ENCODE results near the gene ITGB1BP1. TPM values are rescaled to one million over a fixed set of nuclear protein-coding genes. Genes with fewer than 3 reads are reported as not detected.

The ITGB1BP1 gene
- total RNA-seq, 5 donors from 2014 or later (not counting 1 experiment from before 2014, with no cell fraction given) = 46.5 to 76.7 (median 69.0) TPM

GRCh38 chr2:9375857-9376428 is 47.4 kb downstream of the ITGB1BP1 start:
- Histone ChIP-seq H3K4me1 (ENCODE audit: control insufficient read depth in 1 of 2, extremely low read depth in 1 of 2, insufficient read depth in 2 of 2, low read length in 2 of 2) (no peaks in the 10 kb centered on the region), H3K4me3 (ENCODE audit: control insufficient read depth in 1 of 2, extremely low read depth in 1 of 2, low read length in 1 of 2) (no peak overlapping the region), H3K9me3 (no peaks in the 10 kb centered on the region), H3K36me3 (ENCODE audit: control insufficient read depth in 2 of 2, extremely low read depth in 1 of 2, insufficient read depth in 1 of 2, low read length in 1 of 2) (no peaks in the 10 kb centered on the region), H3K27me3 (replicated peaks in 1 of 2; ENCODE audit: control insufficient read depth in 2 of 2, extremely low read depth in 1 of 2, insufficient read depth in 2 of 2, low read length in 1 of 2) (peaks cover 0 to 22% of the 10 kb centered on the region in 2 experiments), H3K27ac (ENCODE audit: low read length) (no peak overlapping the region)
- Mint-ChIP-seq H3K4me1 (no peaks in the 10 kb centered on the region), H3K27me3 (peaks cover 16 to 19% of the 10 kb centered on the region in 2 donors), H3K4me3 (no peak overlapping the region), H3K9me3 (no peaks in the 10 kb centered on the region), H3K27ac (no peak overlapping the region), H3K36me3 (no peaks in the 10 kb centered on the region)
- CTCF ChIA-PET = no interaction called here
- ATAC-seq (replicated peaks in 1 of 4) = no peak
- WGBS (ENCODE audit: insufficient coverage) = 75% methylated on average over 2 of the region's 4 CpGs
- no peak for DNase-seq
- POLR2A ChIA-PET = no interaction called here

- ChIA-PET CTCF (no interaction called here), POLR2A (no interaction called here)
- no peak overlapping the region for H3K4me3 Mint-ChIP-seq
- H3K36me3 Mint-ChIP-seq = no peaks in the 10 kb centered on the region
- WGBS (ENCODE audit: insufficient coverage) = 83% methylated on average over 18 of the region's 18 CpGs
- H3K27ac Mint-ChIP-seq = no peak overlapping the region
- H3K9me3 ChIP-seq = no peaks in the 10 kb centered on the region
- no peak overlapping the region for H3K27ac ChIP-seq (ENCODE audit: low read length)
- ATAC-seq (replicated peaks in 1 of 4) = no peak
- peaks cover 0 to 31% of the 10 kb centered on the region in 2 experiments for H3K27me3 ChIP-seq (replicated peaks in 1 of 2; ENCODE audit: control insufficient read depth in 2 of 2, extremely low read depth in 1 of 2, insufficient read depth in 2 of 2, low read length in 1 of 2)
- no peak overlapping the region for H3K4me3 ChIP-seq (ENCODE audit: control insufficient read depth in 1 of 2, extremely low read depth in 1 of 2, low read length in 1 of 2)
- no peaks in the 10 kb centered on the region for H3K4me1 ChIP-seq (ENCODE audit: control insufficient read depth in 1 of 2, extremely low read depth in 1 of 2, insufficient read depth in 2 of 2, low read length in 2 of 2)
- H3K27me3 Mint-ChIP-seq = peaks cover 16 to 36% of the 10 kb centered on the region in 2 donors
- H3K4me1 Mint-ChIP-seq = no peaks in the 10 kb centered on the region
- H3K9me3 Mint-ChIP-seq = no peaks in the 10 kb centered on the region
- no peak for DNase-seq
- H3K36me3 ChIP-seq (ENCODE audit: control insufficient read depth in 2 of 2, extremely low read depth in 1 of 2, insufficient read depth in 1 of 2, low read length in 1 of 2) = no peaks in the 10 kb centered on the region
Measured at GRCh38 chr2:9374071-9374730, 49.1 kb downstream of the ITGB1BP1 start.

GRCh38 chr2:9373476-9373875 is 49.9 kb downstream of the ITGB1BP1 start:
- 90% methylated on average over 6 of the region's 6 CpGs for WGBS (ENCODE audit: insufficient coverage)
- Histone ChIP-seq H3K9me3 (no peaks in the 10 kb centered on the region), H3K4me3 (ENCODE audit: control insufficient read depth in 1 of 2, extremely low read depth in 1 of 2, low read length in 1 of 2) (no peak overlapping the region), H3K36me3 (ENCODE audit: control insufficient read depth in 2 of 2, extremely low read depth in 1 of 2, insufficient read depth in 1 of 2, low read length in 1 of 2) (no peaks in the 10 kb centered on the region), H3K27me3 (replicated peaks in 1 of 2; ENCODE audit: control insufficient read depth in 2 of 2, extremely low read depth in 1 of 2, insufficient read depth in 2 of 2, low read length in 1 of 2) (peaks cover 0 to 33% of the 10 kb centered on the region in 2 experiments), H3K27ac (ENCODE audit: low read length) (no peak overlapping the region), H3K4me1 (ENCODE audit: control insufficient read depth in 1 of 2, extremely low read depth in 1 of 2, insufficient read depth in 2 of 2, low read length in 2 of 2) (no peaks in the 10 kb centered on the region)
- Mint-ChIP-seq H3K36me3 (no peaks in the 10 kb centered on the region), H3K9me3 (no peaks in the 10 kb centered on the region), H3K27ac (no peak overlapping the region), H3K4me1 (no peaks in the 10 kb centered on the region), H3K4me3 (no peak overlapping the region), H3K27me3 (peaks cover 16 to 33% of the 10 kb centered on the region in 2 donors)
- ChIA-PET POLR2A (no interaction called here), CTCF (no interaction called here)
- DNase-seq (no peak), ATAC-seq (replicated peaks in 1 of 4) (no peak)

- H3K27ac Mint-ChIP-seq = no peak overlapping the region
- POLR2A ChIA-PET = no interaction called here
Measured at GRCh38 chr2:9373047-9373446, 50.3 kb downstream of the ITGB1BP1 start.

GRCh38 chr2:9370746-9371145 is 52.6 kb downstream of the ITGB1BP1 start:
- H3K4me3 ChIP-seq (ENCODE audit: control insufficient read depth in 1 of 2, extremely low read depth in 1 of 2, low read length in 1 of 2) = no peak overlapping the region
- Mint-ChIP-seq H3K36me3 (no peaks in the 10 kb centered on the region), H3K4me1 (no peaks in the 10 kb centered on the region), H3K4me3 (no peak overlapping the region), H3K9me3 (no peaks in the 10 kb centered on the region), H3K27me3 (peaks cover 11 to 37% of the 10 kb centered on the region in 2 donors), H3K27ac (no peak overlapping the region)
- no peaks in the 10 kb centered on the region for H3K36me3 ChIP-seq (ENCODE audit: control insufficient read depth in 2 of 2, extremely low read depth in 1 of 2, insufficient read depth in 1 of 2, low read length in 1 of 2)
- H3K27ac ChIP-seq (ENCODE audit: low read length) = no peak overlapping the region
- ATAC-seq (replicated peaks in 1 of 4) (no peak), DNase-seq (no peak)
- ChIA-PET POLR2A (no interaction called here), CTCF (no interaction called here)
- 85% methylated on average over 11 of the region's 11 CpGs for WGBS (ENCODE audit: insufficient coverage)
- H3K27me3 ChIP-seq (replicated peaks in 1 of 2; ENCODE audit: control insufficient read depth in 2 of 2, extremely low read depth in 1 of 2, insufficient read depth in 2 of 2, low read length in 1 of 2) = peaks cover 0 to 47% of the 10 kb centered on the region in 2 experiments
- no peaks in the 10 kb centered on the region for H3K4me1 ChIP-seq (ENCODE audit: control insufficient read depth in 1 of 2, extremely low read depth in 1 of 2, insufficient read depth in 2 of 2, low read length in 2 of 2)
- no peaks in the 10 kb centered on the region for H3K9me3 ChIP-seq

More at GRCh38 chr2:9373047-9373446, 50.3 kb downstream of the ITGB1BP1 start:
- CTCF ChIA-PET = no interaction called here
- WGBS (ENCODE audit: insufficient coverage) = 87% methylated on average over 17 of the region's 17 CpGs
- Histone ChIP-seq H3K27ac (ENCODE audit: low read length) (no peak overlapping the region), H3K9me3 (no peaks in the 10 kb centered on the region), H3K27me3 (replicated peaks in 1 of 2; ENCODE audit: control insufficient read depth in 2 of 2, extremely low read depth in 1 of 2, insufficient read depth in 2 of 2, low read length in 1 of 2) (peaks cover 0 to 33% of the 10 kb centered on the region in 2 experiments), H3K4me3 (ENCODE audit: control insufficient read depth in 1 of 2, extremely low read depth in 1 of 2, low read length in 1 of 2) (no peak overlapping the region), H3K36me3 (ENCODE audit: control insufficient read depth in 2 of 2, extremely low read depth in 1 of 2, insufficient read depth in 1 of 2, low read length in 1 of 2) (no peaks in the 10 kb centered on the region), H3K4me1 (ENCODE audit: control insufficient read depth in 1 of 2, extremely low read depth in 1 of 2, insufficient read depth in 2 of 2, low read length in 2 of 2) (no peaks in the 10 kb centered on the region)
- peaks cover 16 to 33% of the 10 kb centered on the region in 2 donors for H3K27me3 Mint-ChIP-seq
- H3K4me1 Mint-ChIP-seq = no peaks in the 10 kb centered on the region
- no peak for DNase-seq
- H3K4me3 Mint-ChIP-seq = no peak overlapping the region
- ATAC-seq (replicated peaks in 1 of 4) = no peak
- no peaks in the 10 kb centered on the region for H3K9me3 Mint-ChIP-seq
- H3K36me3 Mint-ChIP-seq = no peaks in the 10 kb centered on the region

- Histone ChIP-seq H3K36me3 (ENCODE audit: control insufficient read depth in 2 of 2, extremely low read depth in 1 of 2, insufficient read depth in 1 of 2, low read length in 1 of 2) (no peaks in the 10 kb centered on the region), H3K4me3 (ENCODE audit: control insufficient read depth in 1 of 2, extremely low read depth in 1 of 2, low read length in 1 of 2) (no peak overlapping the region), H3K27me3 (replicated peaks in 1 of 2; ENCODE audit: control insufficient read depth in 2 of 2, extremely low read depth in 1 of 2, insufficient read depth in 2 of 2, low read length in 1 of 2) (peaks cover 0 to 29% of the 10 kb centered on the region in 2 experiments), H3K9me3 (no peaks in the 10 kb centered on the region), H3K27ac (ENCODE audit: low read length) (no peak overlapping the region), H3K4me1 (ENCODE audit: control insufficient read depth in 1 of 2, extremely low read depth in 1 of 2, insufficient read depth in 2 of 2, low read length in 2 of 2) (no peaks in the 10 kb centered on the region)
- H3K27me3 Mint-ChIP-seq = peaks cover under 1 to 31% of the 10 kb centered on the region in 2 donors
- no peaks in the 10 kb centered on the region for H3K4me1 Mint-ChIP-seq
- 75% methylated on average over 5 of the region's 6 CpGs for WGBS (ENCODE audit: insufficient coverage)
- no peak for DNase-seq
- no peak overlapping the region for H3K4me3 Mint-ChIP-seq
- no peak for ATAC-seq (replicated peaks in 1 of 4)
- no peaks in the 10 kb centered on the region for H3K36me3 Mint-ChIP-seq
- CTCF ChIA-PET = no interaction called here
- H3K27ac Mint-ChIP-seq = no peak overlapping the region
- POLR2A ChIA-PET = no interaction called here
- H3K9me3 Mint-ChIP-seq = no peaks in the 10 kb centered on the region
Measured at GRCh38 chr2:9366026-9366425, 57.3 kb downstream of the ITGB1BP1 start.

Data from T-cell (primary cell).